Esophagus squamous epithelium (tissue), 4 donors: ENCODE data around the gene OPCML.

Experiments used
- CTCF ChIP-seq, 6 experiments: fragments of 450-650 bp in 4 of 6; fragments of 200-600 bp in 2 of 6; sonication (generic) in 2 of 6; IDR thresholded peaks; one replicate each; pipeline ENCODE4 v1.5.1; 2016 to 2019; ENCODE audit warnings: antibody characterized with exemption in 6 of 6, mild to moderate bottlenecking in 4 of 6, moderate library complexity in 4 of 6
- POLR2A ChIP-seq, 4 donors: fragments of 450-650 bp; IDR thresholded peaks; one replicate each; pipeline ENCODE4 v1.6.1; 2017; ENCODE audit warnings: antibody characterized with exemption in 4 of 4, mild to moderate bottlenecking in 4 of 4, moderate library complexity in 3 of 4

DNA sequence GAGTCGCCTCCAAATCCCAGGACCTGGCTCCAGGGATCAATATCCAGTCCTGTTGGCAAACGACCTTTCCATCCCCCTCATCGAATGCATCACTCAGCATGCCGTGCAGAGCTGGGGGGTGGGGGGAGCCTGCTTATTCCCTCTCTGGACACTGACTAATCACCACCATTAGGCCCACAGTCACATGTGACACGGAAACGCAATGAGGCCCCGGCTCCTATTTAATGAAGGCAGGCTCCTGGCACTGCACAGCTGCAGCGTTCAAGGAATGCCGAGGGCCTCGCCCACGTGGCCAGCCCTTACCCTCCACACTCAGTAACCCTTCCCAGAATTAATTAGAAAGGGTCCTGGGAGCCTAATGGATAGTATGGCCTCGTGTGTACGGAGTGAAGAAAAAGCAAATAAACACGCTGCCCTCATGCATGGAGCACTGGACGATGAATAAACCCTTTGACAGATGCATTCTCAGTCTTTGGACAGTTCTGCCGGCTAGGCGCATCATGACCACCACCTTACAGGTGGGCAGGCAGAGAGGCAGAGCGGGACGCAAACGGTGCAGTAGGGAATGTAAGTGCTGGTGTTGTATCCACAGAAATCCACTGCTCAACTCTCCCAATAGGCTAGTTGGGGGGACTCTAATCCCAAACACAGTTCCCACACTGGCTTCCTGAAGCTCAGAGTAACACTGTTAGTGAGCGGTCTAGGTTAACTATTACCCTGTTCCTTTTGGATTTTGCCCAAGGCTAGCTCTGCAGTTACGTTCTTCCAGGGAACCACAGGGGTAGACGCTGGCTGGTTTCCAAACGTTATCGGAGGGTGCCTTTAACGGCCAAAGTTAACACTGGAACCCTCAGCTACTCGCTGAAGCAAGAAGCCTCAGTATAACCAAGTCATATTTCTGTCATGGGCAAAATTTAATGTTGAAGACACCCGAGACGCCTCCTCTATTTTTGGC, 490.1 kb downstream of the OPCML start:
- TF ChIP-seq CTCF (IDR thresholded peaks at IDR 0.05): no peak
- TF ChIP-seq POLR2A (IDR thresholded peaks at IDR 0.05): no peak
